Hindlimb muscle (tissue), 1 donor: Measurements from ENCODE around the gene U2AF2. TPM values are rescaled to one million over a fixed set of nuclear protein-coding genes. Genes with fewer than 3 reads are reported as not detected.

ENCODE experiments used
- DNase-seq: peaks from one replicate; pipeline ENCODE4 v3.0.0-alpha.2; 2013
- polyA plus RNA-seq: library from polyadenylated mRNA; unstranded; fragments of 120-200 nt; gene quantifications from one replicate; pipeline ENCODE4 v1.2.1, GENCODE V29; 2013; ENCODE audit not compliant: insufficient read length

The U2AF2 gene
- polyA plus RNA-seq, 1 donor, result 123 TPM

GRCh38 chr19:55659822-55660221, 5.0 kb downstream of the U2AF2 start:
- no peak for DNase-seq

- DNase-seq, result no peak
Measured at GRCh38 chr19:55660404-55660803, 5.6 kb downstream of the U2AF2 start.

- no peak for DNase-seq
Measured at GRCh38 chr19:55660991-55661390, 6.2 kb downstream of the U2AF2 start.

GRCh38 chr19:55661826-55662225, 7.0 kb downstream of the U2AF2 start:
- no peak for DNase-seq

GRCh38 chr19:55663846-55664536, 9.2 kb downstream of the U2AF2 start:
- DNase-seq, result no peak

GRCh38 chr19:55666343-55667005, 11.6 kb downstream of the U2AF2 start:
- no peak for DNase-seq

- DNase-seq, result no peak
Measured at GRCh38 chr19:55667006-55667381, 12.2 kb downstream of the U2AF2 start.

GRCh38 chr19:55667511-55667910, 12.7 kb downstream of the U2AF2 start:
- no peak for DNase-seq

GRCh38 chr19:55667958-55668357, 13.1 kb downstream of the U2AF2 start:
- no peak for DNase-seq

- no peak for DNase-seq
Measured at GRCh38 chr19:55668603-55669348, 13.9 kb downstream of the U2AF2 start.

- no peak for DNase-seq
Measured at GRCh38 chr19:55669418-55670279, 14.8 kb downstream of the U2AF2 start.

- DNase-seq, result no peak
Measured at GRCh38 chr19:55670280-55671053, 15.6 kb downstream of the U2AF2 start.

- no peak for DNase-seq
Measured at GRCh38 chr19:55671054-55671378, 16.2 kb downstream of the U2AF2 start.

- DNase-seq, result no peak
Measured at GRCh38 chr19:55672418-55672817, 17.6 kb downstream of the U2AF2 start.

GRCh38 chr19:55673465-55673864, 18.6 kb downstream of the U2AF2 start:
- no peak for DNase-seq

GRCh38 chr19:55673889-55674288, 19.1 kb downstream of the U2AF2 start:
- no peak for DNase-seq

GRCh38 chr19:55674459-55674840, 19.6 kb downstream of the U2AF2 start:
- no peak for DNase-seq

- peak; percentile 96 for DNase-seq
Measured at GRCh38 chr19:55674841-55675660, 20.2 kb downstream of the U2AF2 start, which contains the start of gene EPN1. Gene EPN1, plus strand, starts transcription at chr19:55675226. Its CDS starts 3,402 bp downstream, at chr19:55678628.

- DNase-seq, result no peak
Measured at GRCh38 chr19:55675661-55676354, 21.0 kb downstream of the U2AF2 start.

- DNase-seq, result no peak
Measured at GRCh38 chr19:55676383-55676782, 21.5 kb downstream of the U2AF2 start.
